K562 (cell line): ENCODE measurements around the gene ASB10. TPM values are rescaled to one million over a fixed set of nuclear protein-coding genes. Genes with fewer than 3 reads are reported as not detected.

Experiments used
- ATF1 ChIP-seq, 2 experiments: fragments of 450-650 bp in 1 of 2; IDR thresholded peaks; 2 replicates each; pipeline ENCODE4 v1.6.1; 2016; ENCODE audit warnings: missing compliant biosample characterization in 1 of 2, missing genetic modification characterization in 1 of 2
- ATF2 ChIP-seq: sonication (generic); formaldehyde crosslinking; IDR thresholded peaks from 2 replicates; pipeline ENCODE4 v1.8.1; 2022; ENCODE audit warnings: missing genetic modification reagents
- KHSRP ChIP-seq: fragments of 450-650 bp; IDR thresholded peaks from 2 replicates; pipeline ENCODE4 v1.6.1; 2017
- MAFF ChIP-seq: IDR thresholded peaks from 2 replicates; pipeline ENCODE4 v1.6.1; 2012; ENCODE audit warnings: low read length, improper control_type of control experiment
- PCBP1 ChIP-seq: fragments of 200-400 bp; formaldehyde crosslinking; IDR thresholded peaks from 2 replicates; pipeline ENCODE4 v1.6.1; 2018; ENCODE audit warnings: mild to moderate bottlenecking, low read depth, low read length; ENCODE audit not compliant: poor library complexity, severe bottlenecking
- PURB ChIP-seq: sonication (generic); formaldehyde crosslinking; IDR thresholded peaks from 2 replicates; pipeline ENCODE4 v1.9.0; 2021; ENCODE audit warnings: low read depth, mild to moderate bottlenecking, missing genetic modification reagents
- SETDB1 ChIP-seq: IDR thresholded peaks from one replicate; pipeline ENCODE4 v1.6.1; 2012; ENCODE audit warnings: low read length, control low read depth, inconsistent platforms
- SIN3B ChIP-seq: fragments of 450-650 bp; IDR thresholded peaks from 2 replicates; pipeline ENCODE4 v1.6.1; 2017; ENCODE audit warnings: low read depth, mild to moderate bottlenecking, moderate library complexity
- TCFL5 ChIP-seq: fragments of 250-450 bp; sonication (Bioruptor Pico); conservative IDR thresholded peaks from 2 replicates; pipeline ENCODE4 v1.6.1; 2021; ENCODE audit warnings: mild to moderate bottlenecking, moderate library complexity, matching md5 sums
- TFAM ChIP-seq: fragments of 250-450 bp; sonication (Bioruptor Pico); conservative IDR thresholded peaks from 2 replicates; pipeline ENCODE4 v1.5.0; 2021; ENCODE audit warnings: mild to moderate bottlenecking, moderate library complexity
- THRAP3 ChIP-seq: fragments of 450-650 bp; IDR thresholded peaks from 2 replicates; pipeline ENCODE4 v1.6.1; 2016; ENCODE audit warnings: mild to moderate bottlenecking, inconsistent platforms, borderline replicate concordance
- TOE1 ChIP-seq, 2 experiments: fragments of 450-650 bp in 1 of 2; sonication (generic) in 1 of 2; formaldehyde crosslinking in 1 of 2; IDR thresholded peaks; 2 replicates each; pipeline versions ENCODE4 v1.7.1 to v1.8.0; 2016 to 2022; ENCODE audit warnings: borderline replicate concordance in 2 of 2, mild to moderate bottlenecking in 2 of 2, antibody characterized with exemption in 1 of 2, inconsistent platforms in 1 of 2, low read depth in 1 of 2, missing genetic modification reagents in 1 of 2, moderate library complexity in 1 of 2
- YY1 ChIP-seq, 3 experiments: IDR thresholded peaks; 2 replicates each; pipeline ENCODE4 v1.6.1; 2011; ENCODE audit warnings: low read length in 2 of 3, mild to moderate bottlenecking in 2 of 3, moderate library complexity in 2 of 3, borderline replicate concordance in 1 of 3, control low read depth in 1 of 3, low read depth in 1 of 3; ENCODE audit not compliant: insufficient read depth in 3 of 3, insufficient replicate concordance in 2 of 3, control insufficient read depth in 1 of 3, insufficient read length in 1 of 3; ENCODE audit errors: extremely low read depth in 1 of 3
- ZC3H4 ChIP-seq: sonication (generic); formaldehyde crosslinking; IDR thresholded peaks from 2 replicates; pipeline ENCODE4 v1.9.0; 2021; ENCODE audit warnings: missing genetic modification reagents, borderline replicate concordance
- ZNF239 ChIP-seq: fragments of 250-450 bp; sonication (Bioruptor Pico); IDR thresholded peaks from 2 replicates; pipeline ENCODE4 v1.4.0; 2020; ENCODE audit warnings: mild to moderate bottlenecking
- ZNF561 ChIP-seq: fragments of 450-650 bp; formaldehyde crosslinking; conservative IDR thresholded peaks from 2 replicates; pipeline ENCODE4 v1.4.0; 2020; ENCODE audit warnings: mild to moderate bottlenecking, moderate library complexity
- ZNF644 ChIP-seq: fragments of 200-800 bp; sonication (Bioruptor generic); IDR thresholded peaks from 2 replicates; pipeline ENCODE4 v1.6.1; 2016; ENCODE audit warnings: low read depth, missing genetic modification characterization, missing compliant biosample characterization
- polyA plus RNA-seq, 8 experiments: library from polyadenylated mRNA; depleted of rRNA in 4 of 8; stranded (reverse) in 5 of 8; unstranded in 3 of 8; fragments of >200 nt; fragmentation: Nextera tagmentation in 2 of 8; fragmentation: Illumina TruSeq in 1 of 8; extraction: Ambion mirVana in 2 of 8; extraction: Trizol in 1 of 8; gene quantifications; 2 replicates each; pipeline versions ENCODE4 v1.2.1 to v1.2.3, GENCODE V29; 2011 to 2014; ENCODE audit warnings: inconsistent platforms in 1 of 8, missing spikeins in 1 of 8
- total RNA-seq, 7 experiments: library from RNA; depleted of rRNA in 6 of 7; stranded (reverse); fragments of >200 nt in 6 of 7; fragmentation: Illumina TruSeq in 2 of 7; extraction: Trizol in 2 of 7; gene quantifications; 2 replicates each; pipeline versions ENCODE4 v1.2.1 to v1.2.3, GENCODE V29; 2011 to 2021; ENCODE audit warnings: low replicate concordance in 1 of 7
- TF ChIP-seq, protein P1 (sequence below): fragments of 250-450 bp; sonication (Bioruptor Pico); IDR thresholded peaks from 2 replicates; pipeline ENCODE4 v1.9.0; 2021; ENCODE audit warnings: mild to moderate bottlenecking, inconsistent platforms
- TF ChIP-seq, protein P2 (sequence below): fragments of 250-450 bp; sonication (Bioruptor Pico); IDR thresholded peaks from 2 replicates; pipeline ENCODE4 v1.8.0; 2022; ENCODE audit warnings: inconsistent platforms
- TF ChIP-seq, protein P3 (sequence below): fragments of 450-650 bp; IDR thresholded peaks from 2 replicates; pipeline ENCODE4 v1.6.1; 2016; ENCODE audit warnings: low read depth, mild to moderate bottlenecking, moderate library complexity

Gene ASB10
- total and polyA plus RNA-seq, 9 of the 15 experiments (the other 6 are each of a cell fraction or from before 2014, with no cell fraction given): not detected

DNA sequence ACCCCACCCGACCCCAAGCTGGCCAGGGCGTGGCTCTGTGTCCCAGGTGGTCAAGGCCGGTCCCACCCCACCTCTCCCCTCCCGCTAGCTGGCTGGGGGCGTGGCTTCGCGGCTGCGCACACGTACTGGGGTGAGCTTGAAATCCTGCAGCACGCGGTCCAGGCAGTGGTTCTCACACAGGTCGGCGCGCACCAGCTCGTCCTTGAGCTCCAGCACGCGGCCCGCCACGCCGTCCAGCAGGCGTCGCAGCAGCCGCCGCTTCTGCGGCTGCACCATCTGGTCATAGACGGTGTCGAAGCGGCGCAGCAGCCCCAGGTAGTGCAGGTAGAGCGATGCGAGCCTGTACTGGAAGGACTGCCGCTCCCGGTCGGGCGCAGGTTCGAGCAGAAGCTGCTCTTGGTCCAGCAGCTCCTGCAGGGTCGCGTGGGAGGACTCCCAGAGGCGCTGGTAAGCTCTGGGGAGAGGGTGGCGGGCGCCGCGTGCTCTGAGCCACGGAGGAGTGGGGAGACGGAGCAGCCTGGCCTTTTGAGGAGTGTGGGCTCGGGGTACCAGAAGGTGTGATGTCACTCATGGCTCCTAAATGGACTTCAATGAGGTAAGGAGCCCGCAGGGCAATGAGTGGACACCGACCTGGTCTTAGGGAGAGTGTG, 17.5 kb upstream of the ASB10 start (continued):
- no peak for TF ChIP-seq ATF1 (CRISPR knock-in tag; IDR thresholded peaks at IDR 0.05)
- no peak for TF ChIP-seq ATF1 (tag; IDR thresholded peaks at IDR 0.05)
- no peak for TF ChIP-seq SETDB1
- TF ChIP-seq MAFF: no peak
- TF ChIP-seq TOE1 (IDR thresholded peaks at IDR 0.05; ENCODE audit: borderline replicate concordance): no peak
- no peak for TF ChIP-seq TOE1 (CRISPR knock-in tag; IDR thresholded peaks at IDR 0.05; ENCODE audit: borderline replicate concordance, low read depth)
- 0 out of 2 replicates have a peak, but pooled peaks have one; percentile 18 for TF ChIP-seq PURB (CRISPR knock-in tag)
- TF ChIP-seq TCFL5 (CRISPR knock-in tag): no peak
- TF ChIP-seq, protein P1, sequence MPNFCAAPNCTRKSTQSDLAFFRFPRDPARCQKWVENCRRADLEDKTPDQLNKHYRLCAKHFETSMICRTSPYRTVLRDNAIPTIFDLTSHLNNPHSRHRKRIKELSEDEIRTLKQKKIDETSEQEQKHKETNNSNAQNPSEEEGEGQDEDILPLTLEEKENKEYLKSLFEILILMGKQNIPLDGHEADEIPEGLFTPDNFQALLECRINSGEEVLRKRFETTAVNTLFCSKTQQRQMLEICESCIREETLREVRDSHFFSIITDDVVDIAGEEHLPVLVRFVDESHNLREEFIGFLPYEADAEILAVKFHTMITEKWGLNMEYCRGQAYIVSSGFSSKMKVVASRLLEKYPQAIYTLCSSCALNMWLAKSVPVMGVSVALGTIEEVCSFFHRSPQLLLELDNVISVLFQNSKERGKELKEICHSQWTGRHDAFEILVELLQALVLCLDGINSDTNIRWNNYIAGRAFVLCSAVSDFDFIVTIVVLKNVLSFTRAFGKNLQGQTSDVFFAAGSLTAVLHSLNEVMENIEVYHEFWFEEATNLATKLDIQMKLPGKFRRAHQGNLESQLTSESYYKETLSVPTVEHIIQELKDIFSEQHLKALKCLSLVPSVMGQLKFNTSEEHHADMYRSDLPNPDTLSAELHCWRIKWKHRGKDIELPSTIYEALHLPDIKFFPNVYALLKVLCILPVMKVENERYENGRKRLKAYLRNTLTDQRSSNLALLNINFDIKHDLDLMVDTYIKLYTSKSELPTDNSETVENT (CRISPR knock-in tag): no peak
- TF ChIP-seq, protein P2, sequence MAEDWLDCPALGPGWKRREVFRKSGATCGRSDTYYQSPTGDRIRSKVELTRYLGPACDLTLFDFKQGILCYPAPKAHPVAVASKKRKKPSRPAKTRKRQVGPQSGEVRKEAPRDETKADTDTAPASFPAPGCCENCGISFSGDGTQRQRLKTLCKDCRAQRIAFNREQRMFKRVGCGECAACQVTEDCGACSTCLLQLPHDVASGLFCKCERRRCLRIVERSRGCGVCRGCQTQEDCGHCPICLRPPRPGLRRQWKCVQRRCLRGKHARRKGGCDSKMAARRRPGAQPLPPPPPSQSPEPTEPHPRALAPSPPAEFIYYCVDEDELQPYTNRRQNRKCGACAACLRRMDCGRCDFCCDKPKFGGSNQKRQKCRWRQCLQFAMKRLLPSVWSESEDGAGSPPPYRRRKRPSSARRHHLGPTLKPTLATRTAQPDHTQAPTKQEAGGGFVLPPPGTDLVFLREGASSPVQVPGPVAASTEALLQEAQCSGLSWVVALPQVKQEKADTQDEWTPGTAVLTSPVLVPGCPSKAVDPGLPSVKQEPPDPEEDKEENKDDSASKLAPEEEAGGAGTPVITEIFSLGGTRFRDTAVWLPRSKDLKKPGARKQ (CRISPR knock-in tag): no peak
- TF ChIP-seq, protein P3, sequence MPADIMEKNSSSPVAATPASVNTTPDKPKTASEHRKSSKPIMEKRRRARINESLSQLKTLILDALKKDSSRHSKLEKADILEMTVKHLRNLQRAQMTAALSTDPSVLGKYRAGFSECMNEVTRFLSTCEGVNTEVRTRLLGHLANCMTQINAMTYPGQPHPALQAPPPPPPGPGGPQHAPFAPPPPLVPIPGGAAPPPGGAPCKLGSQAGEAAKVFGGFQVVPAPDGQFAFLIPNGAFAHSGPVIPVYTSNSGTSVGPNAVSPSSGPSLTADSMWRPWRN: no peak
- no peak for TF ChIP-seq ZNF239
- TF ChIP-seq ATF2 (CRISPR knock-in tag): no peak; the same call in 1 of the 2 replicates
- no peak for TF ChIP-seq ZNF561 (CRISPR knock-in tag)
- no peak for TF ChIP-seq YY1 (IDR thresholded peaks at IDR 0.05; ENCODE audit: borderline replicate concordance in 1 of 3, control insufficient read depth in 1 of 3, extremely low read depth in 1 of 3, insufficient read depth in 3 of 3, insufficient read length in 1 of 3, insufficient replicate concordance in 2 of 3, low read depth in 1 of 3, low read length in 2 of 3)
- peak; percentile 24 for TF ChIP-seq PCBP1
- no peak for TF ChIP-seq TFAM
- TF ChIP-seq KHSRP: no peak
- TF ChIP-seq THRAP3: no peak
- no peak for TF ChIP-seq SIN3B
- no peak for TF ChIP-seq ZC3H4 (CRISPR knock-in tag)
- no peak for TF ChIP-seq ZNF644 (tag)
